ENCODE data around the gene CENPA.
"Not testable (repeated sequence)": the region's sequence is repeated elsewhere in the genome, so short reads cannot be mapped to it uniquely, and the experiment has no call there.

Gene CENPA

GRCh38 chr2:26785431-26786206 is at the start of gene CENPA:
Gene CENPA (plus strand): TSS chr2:26786056. CDS start chr2:26786197, 141 bp downstream.
- peak; percentile 99 for DNase-seq (ENCODE audit: low spot score)

- no peak for DNase-seq (ENCODE audit: low spot score)
These were observed 48.6 kb upstream of the CENPA start for GRCh38 chr2:26737221-26737620.

- DNase-seq (ENCODE audit: low spot score), result no peak
These were observed 47.4 kb upstream of the CENPA start for GRCh38 chr2:26738481-26738880.

- DNase-seq (ENCODE audit: low spot score), result no peak
These were observed 46.3 kb upstream of the CENPA start for GRCh38 chr2:26739514-26739913.

- DNase-seq (ENCODE audit: low spot score), result no peak
These were observed 45.5 kb upstream of the CENPA start for GRCh38 chr2:26740346-26740745.

GRCh38 chr2:26740890-26741302 is 45.0 kb upstream of the CENPA start:
- no peak for DNase-seq (ENCODE audit: low spot score)

- no peak for DNase-seq (ENCODE audit: low spot score)
These were observed 43.6 kb upstream of the CENPA start for GRCh38 chr2:26742048-26742770.

GRCh38 chr2:26743852-26744251 is 42.0 kb upstream of the CENPA start:
- DNase-seq (ENCODE audit: low spot score), result no peak

GRCh38 chr2:26744953-26745352 is 40.9 kb upstream of the CENPA start:
- no peak for DNase-seq (ENCODE audit: low spot score)

- DNase-seq (ENCODE audit: low spot score), result peak; percentile 79
These were observed 40.1 kb upstream of the CENPA start for GRCh38 chr2:26745609-26746327.

GRCh38 chr2:26746934-26747333 is 38.9 kb upstream of the CENPA start:
- no peak for DNase-seq (ENCODE audit: low spot score)

- not testable (repeated sequence) for DNase-seq (ENCODE audit: low spot score)
These were observed 36.0 kb upstream of the CENPA start for GRCh38 chr2:26749787-26750420.

- DNase-seq (ENCODE audit: low spot score), result not testable (repeated sequence)
These were observed 35.4 kb upstream of the CENPA start for GRCh38 chr2:26750467-26750866.

- DNase-seq (ENCODE audit: low spot score), result no peak
These were observed 33.2 kb upstream of the CENPA start for GRCh38 chr2:26752656-26753055.

GRCh38 chr2:26754539-26754938 is 31.3 kb upstream of the CENPA start:
- no peak for DNase-seq (ENCODE audit: low spot score)

GRCh38 chr2:26754972-26755670 is 30.7 kb upstream of the CENPA start:
- DNase-seq (ENCODE audit: low spot score), result no peak

GRCh38 chr2:26756337-26756736 is 29.5 kb upstream of the CENPA start:
- DNase-seq (ENCODE audit: low spot score), result no peak

- DNase-seq (ENCODE audit: low spot score), result no peak
These were observed 27.7 kb upstream of the CENPA start for GRCh38 chr2:26757873-26758789.

GRCh38 chr2:26758790-26759321 is 27.0 kb upstream of the CENPA start:
- no peak for DNase-seq (ENCODE audit: low spot score)

- DNase-seq (ENCODE audit: low spot score), result no peak
These were observed 26.0 kb upstream of the CENPA start for GRCh38 chr2:26759845-26760244.

Data from hematopoietic multipotent progenitor cell treated with erythropoietin and hydrocortisone succinate and interleukin-3 and kit ligand, for 15 days (in vitro differentiated cells).